ENCODE results near the gene FAM174C. TPM values are rescaled to one million over a fixed set of nuclear protein-coding genes. Genes with fewer than 3 reads are reported as not detected.

FAM174C gene
- total RNA-seq, 1 experiment from 2014 or later, result 85.2 TPM

- intact Hi-C loops (cut with micrococcal nuclease), result no loop called here
Measured at GRCh38 chr19:1238369-1239303, 36.7 kb upstream of the FAM174C start.

DNA sequence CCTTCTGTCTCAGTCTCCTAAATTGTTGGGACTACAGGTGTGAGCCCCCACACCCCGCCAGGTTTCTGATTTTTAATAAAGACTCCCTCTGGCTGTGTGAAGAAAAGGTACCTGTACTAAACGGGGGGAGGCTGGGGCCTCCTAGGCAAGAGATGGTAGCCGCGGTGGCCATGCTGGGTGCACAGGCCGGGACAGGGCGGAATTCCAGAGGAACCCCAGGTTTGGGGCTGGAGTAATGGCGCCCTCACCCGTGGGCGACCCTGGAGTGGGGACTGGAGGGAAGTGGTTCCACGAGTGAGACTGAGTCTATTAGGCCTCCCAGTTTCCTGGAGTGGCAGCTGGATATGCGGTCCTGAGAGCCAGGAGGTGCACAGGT is 35.9 kb upstream of the FAM174C start:
- no peak for TF ChIP-seq CTCF (IDR thresholded peaks at IDR 0.05; ENCODE audit: unreplicated experiment)
- Mint-ChIP-seq H3K36me3 (ENCODE audit: insufficient read depth, unreplicated experiment) (peaks cover 7% of the 10 kb centered on the region), H3K27me3 (ENCODE audit: insufficient read depth, unreplicated experiment) (no peaks in the 10 kb centered on the region), H3K27ac (ENCODE audit: low read depth, unreplicated experiment) (no peak overlapping the region), H3K4me3 (ENCODE audit: unreplicated experiment) (peak overlapping the region; percentile 74), H3K4me1 (ENCODE audit: insufficient read depth, unreplicated experiment) (peaks cover 6% of the 10 kb centered on the region), H3K9me3 (ENCODE audit: unreplicated experiment) (no peaks in the 10 kb centered on the region)
- no TSS peak for BruUV-seq (replicated peaks)
- intact Hi-C loops (cut with micrococcal nuclease), result no loop called here
- no peak for DNase-seq (ENCODE audit: unreplicated experiment)
- ChIA-PET POLR2A (interaction anchor here (1.1 to 1.2 kb wide), 3 partner anchors 30 to 136 kb away, joined by 3 to 9 read pairs (median 4); partner anchors contain the start of genes CIRBP and FAM174C), CTCF (interaction anchor here (0.6 to 2.3 kb wide), 7 partner anchors 14 to 407 kb away, joined by 3 to 9 read pairs (median 3); no protein-coding TSS in a partner anchor)

More at GRCh38 chr19:1238369-1239303, 36.7 kb upstream of the FAM174C start:
- no peak for TF ChIP-seq CTCF (IDR thresholded peaks at IDR 0.05; ENCODE audit: unreplicated experiment)
- Mint-ChIP-seq H3K36me3 (ENCODE audit: insufficient read depth, unreplicated experiment) (peaks cover 11% of the 10 kb centered on the region), H3K27me3 (ENCODE audit: insufficient read depth, unreplicated experiment) (no peaks in the 10 kb centered on the region), H3K4me1 (ENCODE audit: insufficient read depth, unreplicated experiment) (peaks cover 6% of the 10 kb centered on the region), H3K4me3 (ENCODE audit: unreplicated experiment) (peak overlapping the region; percentile 74), H3K27ac (ENCODE audit: low read depth, unreplicated experiment) (no peak overlapping the region), H3K9me3 (ENCODE audit: unreplicated experiment) (no peaks in the 10 kb centered on the region)
- DNase-seq (ENCODE audit: unreplicated experiment), result no peak
- CTCF ChIA-PET, result interaction anchor here (0.6 to 1.6 kb wide), 7 partner anchors 14 to 406 kb away, joined by 3 to 7 read pairs (median 3); partner anchors contain the start of gene CIRBP
- POLR2A ChIA-PET, result interaction anchor here (0.9 to 1.5 kb wide), 6 partner anchors 22 to 71 kb away, joined by 3 to 9 read pairs (median 4); partner anchors contain the start of genes CIRBP and FAM174C
- no TSS peak for BruUV-seq (replicated peaks)

- Mint-ChIP-seq H3K27ac (ENCODE audit: low read depth, unreplicated experiment) (no peak overlapping the region), H3K4me3 (ENCODE audit: unreplicated experiment) (peak overlapping the region; percentile 74), H3K27me3 (ENCODE audit: insufficient read depth, unreplicated experiment) (no peaks in the 10 kb centered on the region), H3K4me1 (ENCODE audit: insufficient read depth, unreplicated experiment) (peaks cover 10% of the 10 kb centered on the region), H3K36me3 (ENCODE audit: insufficient read depth, unreplicated experiment) (peaks cover 7% of the 10 kb centered on the region), H3K9me3 (ENCODE audit: unreplicated experiment) (no peaks in the 10 kb centered on the region)
- POLR2A ChIA-PET, result interaction anchor here (1.2 to 8.2 kb wide), 4 partner anchors 13 to 137 kb away, joined by 3 to 240 read pairs (median 8); partner anchors contain the start of gene CIRBP
- peak; percentile 88 for TF ChIP-seq CTCF (IDR thresholded peaks at IDR 0.05; ENCODE audit: unreplicated experiment)
- peak; percentile 82 for DNase-seq (ENCODE audit: unreplicated experiment)
- CTCF ChIA-PET, result interaction anchor here (0.6 to 2.3 kb wide), 7 partner anchors 13 to 407 kb away, joined by 3 to 14 read pairs (median 4); no protein-coding TSS in a partner anchor
- no TSS peak for BruUV-seq (replicated peaks)
- intact Hi-C loops (cut with micrococcal nuclease), result no loop called here
Measured at GRCh38 chr19:1239796-1240737, 35.3 kb upstream of the FAM174C start.
